Heart left ventricle (tissue), 16 donors: ENCODE measurements around the gene TCF20. TPM values are rescaled to one million over a fixed set of nuclear protein-coding genes. Genes with fewer than 3 reads are reported as not detected.

Source experiments
- ATAC-seq, 4 donors: fragments of 200-7000 bp; cut with Tn5 transposase; one replicate each; pipeline ENCODE4 v1.9.1; 2020 to 2022; ENCODE audit warnings: moderate library complexity in 4 of 4, mild to moderate bottlenecking in 3 of 4, moderate number of reproducible peaks in 1 of 4
- DNase-seq, 5 donors: peaks; one replicate each; pipeline ENCODE4 v3.0.0-alpha.2; 2020
- H3K27ac ChIP-seq, 12 donors: fragments of 200-600 bp; sonication (generic) in 4 of 12; one replicate each; pipeline versions ENCODE4 v1.5.0 to v1.8.0; 2016 to 2022; ENCODE audit warnings: mild to moderate bottlenecking in 2 of 12
- H3K27me3 ChIP-seq, 9 donors: fragments of 200-600 bp; sonication (generic) in 2 of 9; one replicate each; pipeline versions ENCODE4 v1.5.1 to v1.8.0; 2016 to 2022; ENCODE audit warnings: mild to moderate bottlenecking in 3 of 9
- H3K36me3 ChIP-seq, 9 donors: fragments of 200-600 bp; sonication (generic) in 2 of 9; one replicate each; pipeline versions ENCODE4 v1.5.0 to v1.8.0; 2018 to 2022; ENCODE audit warnings: mild to moderate bottlenecking in 2 of 9
- H3K4me1 ChIP-seq, 12 donors: fragments of 200-600 bp; sonication (generic) in 4 of 12; one replicate each; pipeline versions ENCODE4 v1.5.0 to v1.8.0; 2016 to 2022; ENCODE audit warnings: mild to moderate bottlenecking in 3 of 12
- H3K4me3 ChIP-seq, 12 donors: fragments of 200-600 bp; sonication (generic) in 4 of 12; one replicate each; pipeline versions ENCODE4 v1.5.0 to v1.8.0; 2017 to 2022; ENCODE audit warnings: mild to moderate bottlenecking in 9 of 12, moderate library complexity in 4 of 12
- H3K9me3 ChIP-seq, 12 donors: fragments of 200-600 bp; sonication (generic) in 4 of 12; one replicate each; pipeline versions ENCODE4 v1.5.0 to v1.8.0; 2016 to 2022; ENCODE audit warnings: mild to moderate bottlenecking in 1 of 12
- POLR2A ChIP-seq, 2 donors: fragments of 450-650 bp; IDR thresholded peaks; one replicate each; pipeline ENCODE4 v1.6.1; 2017; ENCODE audit warnings: antibody characterized with exemption in 2 of 2, mild to moderate bottlenecking in 2 of 2, moderate library complexity in 2 of 2
- WGBS, 4 donors: extraction: QIAGEN DNeasy Blood & Tissue Kit in 2 of 4; methylation state at CpG; one replicate each; pipeline versions ENCODE4 v1.1.5 to v1.1.7; 2013 to 2018; 5-methylcytosine and 5-hydroxymethylcytosine counted together
- intact Hi-C, 10 donors: fragments of 100-400 bp; cut with DNase I; formaldehyde crosslinking; loops; one replicate each; pipeline versions ENCODE4 v1.11.1 to v1.14.2; 2022
- polyA plus RNA-seq, 2 donors: library from polyadenylated mRNA; stranded (reverse); fragments of 200-250 nt; gene quantifications; one replicate each; pipeline ENCODE4 v1.2.3, GENCODE V29; 2013
- total RNA-seq, 9 donors: library from RNA; depleted of rRNA in 2 of 9; stranded (reverse); fragments of >200 nt in 2 of 9; fragmentation: NEBNext Ultra II Directional in 3 of 9; extraction: Animal tissue kit (Norgen Biotek cat#: 25700) in 3 of 9; gene quantifications; one replicate each; pipeline versions ENCODE4 v1.1.0 to v1.2.4, GENCODE V29; 2016 to 2023
- TF ChIP-seq, protein P1 (sequence below), 12 donors: fragments of 200-600 bp; sonication (generic) in 4 of 12; IDR thresholded peaks; one replicate each; pipeline versions ENCODE4 v1.5.0 to v1.8.0; 2018 to 2022; ENCODE audit warnings: antibody characterized with exemption in 12 of 12, mild to moderate bottlenecking in 5 of 12
- donor health status: ischemic (EF 13 %, LVEDD 7.1; RV severe dilation, severe dysfunction).
- donor health status: healthy with polysubstance abuse.
- donor health status: DM: no; HTN: yes; CAD: no.
- donor health status: DM: no; HTN: no; CAD: no.
- donor health status: ischemic (EF 25% LVEDD 6.9; RV normal size, moderate dysfunction).
- donor health status: ischemic (EF 25% LVEDD 5.7; RV mildly dilated, moderate dysfunction).
- donor health status: healthy.
- donor health status: DM: yes; HTN: yes; CAD: no.
- donor health status: ischemic (EF 35%, LVEDD 5.7; RV mildly dilated, moderate dysfunction).
- donor health status: nonischemic (EF 11% LVEDD 7.7; RV severe dilation, severe dysfunction).
- donor health status: DM: yes; HTN: yes; CAD: no.
- donor health status: PGD.
- donor health status: ischemic (EF 29% LVEDD 5.4; RV normal size, mild dysfunction).
- donor health status: nonischemic (EF 23%, LVEDD 6.1; RV moderate dilation, normal function).

Gene TCF20
- total and polyA plus RNA-seq, 11 donors: 5.2 to 25.7 (median 15.7) TPM

DNA sequence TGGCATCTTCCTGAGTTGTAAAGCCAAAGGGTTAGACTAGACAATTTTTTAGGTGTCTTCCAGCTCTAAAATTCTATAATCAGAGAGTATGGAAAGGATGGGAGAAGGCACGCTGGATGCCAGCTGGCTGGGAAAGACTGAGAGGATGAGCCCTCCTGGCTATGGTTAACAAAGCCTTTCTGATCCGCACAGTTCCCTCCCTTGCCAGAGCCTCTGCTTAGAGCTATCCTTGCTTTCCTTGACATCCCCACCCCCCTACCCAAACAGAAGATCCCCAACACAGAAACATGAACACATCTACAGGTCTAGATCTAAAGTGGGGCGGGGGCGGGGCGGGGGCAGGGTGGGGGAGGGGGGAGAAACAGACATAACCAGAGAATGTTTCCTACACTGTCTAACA, 6.5 kb downstream of the TCF20 start:
- Histone ChIP-seq H3K4me3 (no peak overlapping the region), H3K4me1 (peaks cover 0 to 46% (median 14%) of the 10 kb centered on the region in 12 donors), H3K27ac (no peak overlapping the region), H3K27me3 (no peaks in the 10 kb centered on the region), H3K9me3 (no peaks in the 10 kb centered on the region), H3K36me3 (no peaks in the 10 kb centered on the region)
- TF ChIP-seq, protein P1, sequence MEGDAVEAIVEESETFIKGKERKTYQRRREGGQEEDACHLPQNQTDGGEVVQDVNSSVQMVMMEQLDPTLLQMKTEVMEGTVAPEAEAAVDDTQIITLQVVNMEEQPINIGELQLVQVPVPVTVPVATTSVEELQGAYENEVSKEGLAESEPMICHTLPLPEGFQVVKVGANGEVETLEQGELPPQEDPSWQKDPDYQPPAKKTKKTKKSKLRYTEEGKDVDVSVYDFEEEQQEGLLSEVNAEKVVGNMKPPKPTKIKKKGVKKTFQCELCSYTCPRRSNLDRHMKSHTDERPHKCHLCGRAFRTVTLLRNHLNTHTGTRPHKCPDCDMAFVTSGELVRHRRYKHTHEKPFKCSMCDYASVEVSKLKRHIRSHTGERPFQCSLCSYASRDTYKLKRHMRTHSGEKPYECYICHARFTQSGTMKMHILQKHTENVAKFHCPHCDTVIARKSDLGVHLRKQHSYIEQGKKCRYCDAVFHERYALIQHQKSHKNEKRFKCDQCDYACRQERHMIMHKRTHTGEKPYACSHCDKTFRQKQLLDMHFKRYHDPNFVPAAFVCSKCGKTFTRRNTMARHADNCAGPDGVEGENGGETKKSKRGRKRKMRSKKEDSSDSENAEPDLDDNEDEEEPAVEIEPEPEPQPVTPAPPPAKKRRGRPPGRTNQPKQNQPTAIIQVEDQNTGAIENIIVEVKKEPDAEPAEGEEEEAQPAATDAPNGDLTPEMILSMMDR (IDR thresholded peaks at IDR 0.05): no peak
- TF ChIP-seq POLR2A (IDR thresholded peaks at IDR 0.05): no peak
- no peak for DNase-seq
- no peak for ATAC-seq
- 87 to 94% (median 92%) methylated on average over 5 of the region's 5 CpGs for WGBS, 4 donors
- intact Hi-C loops: loop anchor here in 4 of 10 donors (10.0 kb wide), 3 partner anchors 69 to 89 kb away; no protein-coding TSS in a partner anchor

DNA sequence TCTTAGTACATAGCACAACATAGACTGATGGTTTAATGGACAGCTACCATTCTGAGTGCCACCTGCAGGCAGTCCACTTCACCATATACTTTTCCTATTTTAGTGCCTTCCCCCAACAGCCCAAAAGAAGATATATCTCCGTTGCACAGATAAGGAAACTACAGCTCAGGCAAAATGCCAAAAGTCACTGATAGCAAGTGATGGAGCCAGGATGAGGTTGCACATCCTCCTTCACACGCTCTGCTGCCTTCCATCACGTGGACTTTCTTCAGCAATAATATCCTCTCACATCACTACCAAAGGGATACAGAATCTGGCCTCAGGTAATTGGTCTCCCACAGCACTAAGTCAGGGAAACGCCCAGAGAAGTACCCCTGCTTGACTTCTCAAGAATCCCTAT, 7.5 kb downstream of the TCF20 start:
- no peaks in the 10 kb centered on the region for H3K27me3 ChIP-seq
- WGBS, 4 donors: 40 to 59% (median 46%) methylated on average over 4 of the region's 4 CpGs
- ATAC-seq (no peak), DNase-seq (no peak)
- no peaks in the 10 kb centered on the region for H3K9me3 ChIP-seq
- no peak overlapping the region for H3K4me3 ChIP-seq
- no peaks in the 10 kb centered on the region for H3K36me3 ChIP-seq
- TF ChIP-seq POLR2A (IDR thresholded peaks at IDR 0.05): no peak
- TF ChIP-seq, protein P1 (IDR thresholded peaks at IDR 0.05): no peak
- intact Hi-C loops: loop anchor here in 4 of 10 donors (10.0 kb wide), 3 partner anchors 68 to 88 kb away; no protein-coding TSS in a partner anchor
- H3K4me1 ChIP-seq: peaks cover 0 to 46% (median 11%) of the 10 kb centered on the region in 12 donors
- no peak overlapping the region for H3K27ac ChIP-seq

DNA sequence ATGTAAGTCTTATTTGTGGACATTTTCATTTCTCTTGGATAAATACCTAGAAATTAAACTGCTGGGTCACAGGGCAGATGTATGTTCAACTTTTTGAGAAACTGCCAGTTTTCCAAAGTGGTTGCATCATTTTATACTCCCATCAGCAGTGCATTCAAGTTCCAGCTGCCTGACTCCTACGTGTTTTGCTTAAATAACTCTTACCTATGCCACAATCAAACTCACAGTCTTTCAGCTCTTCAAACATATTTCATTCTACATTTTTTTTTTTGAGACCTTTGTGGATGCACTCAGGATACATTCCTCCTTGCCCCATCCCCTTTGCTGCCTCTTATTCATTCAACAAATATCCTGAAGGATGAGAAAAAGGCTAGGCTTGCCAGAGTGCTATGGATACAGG, 9.2 kb downstream of the TCF20 start:
- Histone ChIP-seq H3K4me1 (peaks cover 0 to 44% (median 11%) of the 10 kb centered on the region in 12 donors), H3K27ac (no peak overlapping the region), H3K4me3 (no peak overlapping the region), H3K9me3 (no peaks in the 10 kb centered on the region), H3K36me3 (no peaks in the 10 kb centered on the region), H3K27me3 (no peaks in the 10 kb centered on the region)
- intact Hi-C loops: loop anchor here in 4 of 10 donors (10.0 kb wide), 3 partner anchors 66 to 86 kb away; no protein-coding TSS in a partner anchor
- DNase-seq (no peak), ATAC-seq (no peak)
- TF ChIP-seq, protein P1 (IDR thresholded peaks at IDR 0.05): no peak
- no peak for TF ChIP-seq POLR2A (IDR thresholded peaks at IDR 0.05)
- WGBS, 4 donors: 77 to 82% (median 80%) methylated on average over 1 of the region's 1 CpG

DNA sequence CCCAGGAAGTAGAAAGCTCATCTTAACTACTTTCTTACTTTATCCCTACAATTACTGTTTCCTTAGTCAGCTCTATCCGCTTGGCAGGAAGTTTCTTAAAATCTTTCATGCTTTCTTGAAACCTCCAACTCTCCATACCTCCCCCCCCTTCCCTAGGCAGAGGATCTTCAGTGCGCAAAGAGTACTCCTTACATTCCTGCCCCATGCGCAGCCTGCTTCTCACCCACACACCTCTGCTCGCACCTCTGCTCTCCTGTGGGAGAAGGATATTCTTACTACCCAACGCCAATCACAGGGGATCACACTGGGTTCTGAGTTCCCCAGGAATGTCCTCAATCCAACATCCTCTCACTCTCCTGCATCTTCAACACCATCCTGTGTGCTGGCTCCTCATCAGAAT, 12.3 kb downstream of the TCF20 start:
- intact Hi-C loops: no loop called here
- ATAC-seq: no peak
- TF ChIP-seq, protein P1 (IDR thresholded peaks at IDR 0.05): no peak
- TF ChIP-seq POLR2A (IDR thresholded peaks at IDR 0.05): no peak
- H3K27ac ChIP-seq: no peak overlapping the region
- DNase-seq: no peak
- no peaks in the 10 kb centered on the region for H3K27me3 ChIP-seq
- no peaks in the 10 kb centered on the region for H3K9me3 ChIP-seq
- no peak overlapping the region for H3K4me3 ChIP-seq
- no peaks in the 10 kb centered on the region for H3K36me3 ChIP-seq
- 77 to 88% (median 85%) methylated on average over 5 of the region's 5 CpGs for WGBS, 4 donors
- peaks cover 0 to 29% (median 5%) of the 10 kb centered on the region in 12 donors for H3K4me1 ChIP-seq
